ENCODE measurements around the gene TMPRSS9.

DNA sequence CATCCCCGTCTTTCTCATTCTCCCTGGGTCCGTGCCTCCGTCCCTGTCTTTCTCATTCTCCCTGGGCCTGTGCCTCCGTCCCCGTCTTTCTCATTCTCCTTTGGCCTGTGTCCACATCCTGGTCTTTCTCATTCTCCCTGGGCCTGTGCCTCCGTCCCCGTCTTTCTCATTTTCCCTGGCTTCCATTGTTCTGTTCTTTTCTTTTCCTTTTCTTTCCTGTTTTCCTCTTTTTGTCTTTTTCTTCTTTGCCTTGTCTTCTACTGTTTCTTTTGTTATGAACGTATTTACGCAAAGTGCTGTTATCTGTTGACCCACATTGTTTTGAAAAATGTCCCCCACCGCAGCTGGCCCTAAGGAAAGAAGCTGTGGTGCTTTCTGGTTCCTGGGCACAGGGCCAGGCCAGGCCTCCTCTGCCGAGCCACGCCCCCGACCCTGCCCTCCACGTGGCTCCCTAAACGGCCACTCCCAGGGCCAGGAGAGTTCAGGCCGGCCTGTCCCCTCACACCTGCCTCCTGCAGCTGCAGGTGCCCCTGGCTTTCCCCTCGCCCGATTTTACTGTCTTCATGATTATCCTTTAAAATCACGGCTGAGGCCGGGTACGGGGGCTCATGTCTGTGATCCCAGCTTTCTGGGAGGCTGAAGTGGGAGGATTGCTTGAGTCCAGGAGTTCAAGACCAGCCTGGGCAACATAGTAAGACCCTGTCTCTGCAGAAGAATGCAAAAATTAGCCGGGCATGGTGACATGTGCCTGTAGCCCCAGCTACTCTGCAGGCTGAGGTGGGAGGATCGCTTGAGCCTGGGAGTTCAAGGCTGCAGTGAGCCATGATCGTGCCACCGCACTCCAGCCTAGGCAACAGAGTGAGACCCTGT lies 14.0 kb upstream of the TMPRSS9 start:
- TF ChIP-seq, protein P1, sequence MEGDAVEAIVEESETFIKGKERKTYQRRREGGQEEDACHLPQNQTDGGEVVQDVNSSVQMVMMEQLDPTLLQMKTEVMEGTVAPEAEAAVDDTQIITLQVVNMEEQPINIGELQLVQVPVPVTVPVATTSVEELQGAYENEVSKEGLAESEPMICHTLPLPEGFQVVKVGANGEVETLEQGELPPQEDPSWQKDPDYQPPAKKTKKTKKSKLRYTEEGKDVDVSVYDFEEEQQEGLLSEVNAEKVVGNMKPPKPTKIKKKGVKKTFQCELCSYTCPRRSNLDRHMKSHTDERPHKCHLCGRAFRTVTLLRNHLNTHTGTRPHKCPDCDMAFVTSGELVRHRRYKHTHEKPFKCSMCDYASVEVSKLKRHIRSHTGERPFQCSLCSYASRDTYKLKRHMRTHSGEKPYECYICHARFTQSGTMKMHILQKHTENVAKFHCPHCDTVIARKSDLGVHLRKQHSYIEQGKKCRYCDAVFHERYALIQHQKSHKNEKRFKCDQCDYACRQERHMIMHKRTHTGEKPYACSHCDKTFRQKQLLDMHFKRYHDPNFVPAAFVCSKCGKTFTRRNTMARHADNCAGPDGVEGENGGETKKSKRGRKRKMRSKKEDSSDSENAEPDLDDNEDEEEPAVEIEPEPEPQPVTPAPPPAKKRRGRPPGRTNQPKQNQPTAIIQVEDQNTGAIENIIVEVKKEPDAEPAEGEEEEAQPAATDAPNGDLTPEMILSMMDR (conservative IDR thresholded peaks at IDR 0.05; ENCODE audit: low read length), result no peak
- no peak for TF ChIP-seq EZH2phosphoT487 (IDR thresholded peaks at IDR 0.05; ENCODE audit: borderline replicate concordance)
